LNCAP (cell line): ENCODE measurements around the gene SLIT1.

Experiments used
- CTCF ChIP-seq: fragments of 450-650 bp; IDR thresholded peaks from 2 replicates; pipeline ENCODE4 v1.5.1; 2017; ENCODE audit warnings: mild to moderate bottlenecking

SLIT1 gene

GRCh38 chr10:97149079-97149531 is 36.7 kb downstream of the SLIT1 start:
- no peak for TF ChIP-seq CTCF

GRCh38 chr10:97144297-97144696 is 41.5 kb downstream of the SLIT1 start:
- TF ChIP-seq CTCF, result no peak

- no peak for TF ChIP-seq CTCF
Measured at GRCh38 chr10:97142834-97143233, 42.9 kb downstream of the SLIT1 start.

GRCh38 chr10:97140902-97141745 is 44.6 kb downstream of the SLIT1 start:
- no peak for TF ChIP-seq CTCF

- no peak for TF ChIP-seq CTCF
Measured at GRCh38 chr10:97140049-97140846, 45.5 kb downstream of the SLIT1 start.

- TF ChIP-seq CTCF, result no peak
Measured at GRCh38 chr10:97139651-97140048, 46.1 kb downstream of the SLIT1 start.

GRCh38 chr10:97138846-97139245 is 46.9 kb downstream of the SLIT1 start:
- TF ChIP-seq CTCF, result no peak
